ENCODE results near the gene PRTG.

DNA sequence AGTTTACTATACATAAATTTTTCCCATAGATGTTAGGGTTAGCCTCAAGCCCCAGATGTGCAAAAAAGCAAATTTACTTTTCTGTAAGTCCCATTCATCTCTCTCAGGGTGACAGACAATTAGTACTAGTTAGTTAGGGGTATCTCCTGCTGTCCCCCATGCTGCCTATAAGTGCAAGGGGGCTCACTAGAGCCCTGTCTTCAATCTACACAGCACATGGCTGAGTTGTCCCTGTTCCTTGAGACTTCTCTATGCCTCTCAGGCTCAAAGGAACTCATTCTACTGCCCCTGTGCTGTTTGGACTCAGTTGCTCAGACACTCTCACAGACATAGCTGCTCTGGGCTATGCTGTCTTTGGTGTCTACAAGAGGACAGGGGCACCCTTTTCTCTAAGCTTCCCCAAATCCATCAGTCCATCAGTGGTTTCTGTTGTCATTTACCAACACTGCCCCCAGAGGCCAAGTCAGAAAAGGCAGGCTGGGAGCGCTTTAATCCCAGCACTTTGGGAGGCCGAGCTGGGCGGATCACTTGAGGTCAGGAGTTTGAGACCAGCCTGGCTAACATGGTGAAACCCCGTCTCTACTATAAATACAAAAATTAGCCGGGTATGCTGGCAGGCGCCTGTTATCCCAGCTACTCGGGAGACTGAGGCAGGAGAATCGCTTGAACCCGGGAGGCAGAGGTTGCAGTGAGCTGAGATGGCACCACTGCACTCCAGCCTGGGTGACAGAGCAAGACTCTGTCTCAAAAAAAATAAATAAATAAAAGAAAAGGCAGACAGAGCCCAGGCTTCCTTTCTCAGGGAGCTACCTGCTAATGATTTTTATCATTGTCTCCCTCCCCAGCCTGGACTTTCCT is 31.4 kb upstream of the PRTG start:
- TF ChIP-seq, protein P1, sequence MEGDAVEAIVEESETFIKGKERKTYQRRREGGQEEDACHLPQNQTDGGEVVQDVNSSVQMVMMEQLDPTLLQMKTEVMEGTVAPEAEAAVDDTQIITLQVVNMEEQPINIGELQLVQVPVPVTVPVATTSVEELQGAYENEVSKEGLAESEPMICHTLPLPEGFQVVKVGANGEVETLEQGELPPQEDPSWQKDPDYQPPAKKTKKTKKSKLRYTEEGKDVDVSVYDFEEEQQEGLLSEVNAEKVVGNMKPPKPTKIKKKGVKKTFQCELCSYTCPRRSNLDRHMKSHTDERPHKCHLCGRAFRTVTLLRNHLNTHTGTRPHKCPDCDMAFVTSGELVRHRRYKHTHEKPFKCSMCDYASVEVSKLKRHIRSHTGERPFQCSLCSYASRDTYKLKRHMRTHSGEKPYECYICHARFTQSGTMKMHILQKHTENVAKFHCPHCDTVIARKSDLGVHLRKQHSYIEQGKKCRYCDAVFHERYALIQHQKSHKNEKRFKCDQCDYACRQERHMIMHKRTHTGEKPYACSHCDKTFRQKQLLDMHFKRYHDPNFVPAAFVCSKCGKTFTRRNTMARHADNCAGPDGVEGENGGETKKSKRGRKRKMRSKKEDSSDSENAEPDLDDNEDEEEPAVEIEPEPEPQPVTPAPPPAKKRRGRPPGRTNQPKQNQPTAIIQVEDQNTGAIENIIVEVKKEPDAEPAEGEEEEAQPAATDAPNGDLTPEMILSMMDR (IDR thresholded peaks at IDR 0.05 in 4 of 5, conservative IDR thresholded peaks at IDR 0.05 in 1 of 5), result peak in 4 of 5 experiments; percentile 13 to 64 (median 30)
- TF ChIP-seq POLR2A (IDR thresholded peaks at IDR 0.05), result no peak
